ENCODE measurements around the gene PPDPF.

- TF ChIP-seq CTCF (IDR thresholded peaks at IDR 0.05): no peak
- no peak for TF ChIP-seq POLR2AphosphoS5 (IDR thresholded peaks at IDR 0.05)
- no peak for TF ChIP-seq EP300 (IDR thresholded peaks at IDR 0.05)
- no peak for TF ChIP-seq POLR2A (IDR thresholded peaks at IDR 0.05)
These were observed 47.8 kb downstream of the PPDPF start for GRCh38 chr20:63568170-63568981.

Data from suprapubic skin (tissue), 4 donors.